Measurements from ENCODE around the gene GOLPH3L.
"Not testable (repeated sequence)": the region's sequence is repeated elsewhere in the genome, so short reads cannot be mapped to it uniquely, and the experiment has no call there.

GOLPH3L gene

DNA sequence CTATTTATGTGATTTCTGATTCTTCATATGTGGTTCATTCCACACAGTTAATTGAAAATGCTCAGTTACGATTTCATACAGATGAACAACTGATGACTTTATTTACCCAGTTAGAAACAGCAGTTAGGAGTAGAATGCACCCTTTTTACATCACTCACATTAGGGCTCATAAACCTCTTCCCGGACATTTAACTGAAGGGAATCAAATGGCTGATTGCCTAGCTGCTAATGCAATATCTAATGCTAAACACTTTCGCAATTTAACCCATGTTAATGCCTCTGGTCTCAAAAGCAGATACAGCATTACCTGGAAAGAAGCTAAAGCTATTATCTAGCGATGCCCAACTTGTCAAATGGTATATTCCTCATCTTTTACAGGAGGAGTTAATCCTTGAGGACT lies 39.9 kb downstream of the GOLPH3L start:
- DNase-seq (ENCODE audit: low read depth) = not testable (repeated sequence)

- not testable (repeated sequence) for DNase-seq (ENCODE audit: low read depth)
These were observed 42.3 kb downstream of the GOLPH3L start for GRCh38 chr1:150654635-150655034.

DNA sequence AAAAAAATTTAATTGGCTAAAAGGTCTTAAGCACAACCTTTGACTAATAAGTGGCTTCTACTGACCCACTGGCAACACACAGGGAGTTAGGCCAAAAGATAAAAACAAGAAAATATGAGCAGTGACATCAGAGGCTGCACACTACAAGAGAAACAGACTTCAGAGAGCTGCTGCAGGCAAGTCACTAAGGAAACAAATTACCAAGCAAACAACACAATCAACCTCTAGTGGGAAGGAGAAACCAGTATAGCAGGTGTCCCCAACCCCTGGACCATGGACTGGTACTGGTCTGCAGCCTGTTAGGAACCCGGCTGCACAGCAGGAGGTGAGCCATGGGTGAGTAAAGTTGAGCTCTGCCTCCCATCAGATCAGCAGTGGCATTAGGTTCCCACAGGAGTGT lies 46.8 kb downstream of the GOLPH3L start:
- DNase-seq (ENCODE audit: low read depth) = no peak

DNA sequence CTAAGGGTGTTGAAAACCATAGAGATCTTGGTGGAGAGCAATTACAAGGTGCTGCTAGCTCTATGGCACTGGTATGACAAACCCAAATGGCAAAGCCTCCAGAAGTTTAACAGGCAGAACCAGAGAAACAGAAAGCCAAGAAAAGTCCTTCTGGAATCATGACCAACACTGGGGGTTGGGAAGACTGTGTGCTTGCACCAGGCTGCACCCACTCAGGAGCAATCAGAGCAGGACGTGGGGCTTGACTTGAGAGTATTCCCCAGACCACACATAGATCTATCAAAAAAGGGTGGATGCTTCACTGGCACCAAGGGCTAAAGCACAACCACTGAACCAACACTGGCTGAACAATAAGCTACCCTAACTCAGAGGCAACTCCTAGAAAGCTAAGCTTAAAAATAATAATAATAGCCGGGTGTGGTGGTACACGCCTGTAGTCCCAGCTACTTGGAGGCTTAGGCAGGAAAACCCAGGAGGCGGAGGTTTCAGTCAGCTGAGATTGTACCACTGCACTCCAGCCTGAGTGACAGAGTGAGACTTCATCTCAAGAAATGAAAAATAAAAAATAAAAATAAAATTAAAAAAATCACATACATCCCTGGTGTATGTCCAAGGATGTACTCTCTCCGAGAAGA lies 47.4 kb downstream of the GOLPH3L start:
- DNase-seq (ENCODE audit: low read depth) = no peak

GRCh38 chr1:150642296-150642695 lies 54.7 kb downstream of the GOLPH3L start:
- no peak for DNase-seq (ENCODE audit: low read depth)

DNA sequence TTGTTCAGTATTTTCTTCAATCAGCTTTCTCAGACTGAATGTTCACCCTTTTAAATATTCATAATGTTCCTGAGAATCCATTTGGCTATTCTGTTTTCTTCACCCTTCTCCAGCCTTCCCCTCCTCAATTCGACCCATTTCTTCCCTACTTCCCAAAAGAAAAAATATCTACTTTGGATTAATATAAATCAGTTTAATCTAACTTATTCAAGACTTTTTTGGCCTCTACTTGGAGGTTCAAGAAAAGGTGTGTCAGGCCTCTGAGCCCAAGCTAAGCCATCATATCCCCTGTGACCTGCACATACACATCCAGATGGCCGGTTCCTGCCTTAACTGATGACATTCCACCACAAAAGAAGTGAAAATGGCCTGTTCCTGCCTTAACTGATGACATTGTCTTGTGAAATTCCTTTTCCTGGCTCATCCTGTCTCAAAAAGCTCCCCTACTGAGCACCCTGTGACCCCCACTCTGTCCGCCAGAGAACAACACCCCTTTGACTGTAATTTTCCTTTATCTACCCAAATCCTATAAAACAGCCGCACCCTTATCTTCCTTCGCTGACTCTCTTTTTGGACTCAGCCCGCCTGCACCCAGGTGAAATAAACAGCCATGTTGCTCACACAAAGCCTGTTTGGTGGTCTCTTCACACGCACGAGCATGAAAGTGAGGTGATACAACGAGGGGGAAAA lies 55.7 kb downstream of the GOLPH3L start:
- DNase-seq (ENCODE audit: low read depth) = not testable (repeated sequence)

- not testable (repeated sequence) for DNase-seq (ENCODE audit: low read depth)
These were observed 58.5 kb downstream of the GOLPH3L start for GRCh38 chr1:150638430-150638829.

GRCh38 chr1:150634839-150635622 lies 61.9 kb downstream of the GOLPH3L start:
- DNase-seq (ENCODE audit: low read depth) = not testable (repeated sequence)

DNA sequence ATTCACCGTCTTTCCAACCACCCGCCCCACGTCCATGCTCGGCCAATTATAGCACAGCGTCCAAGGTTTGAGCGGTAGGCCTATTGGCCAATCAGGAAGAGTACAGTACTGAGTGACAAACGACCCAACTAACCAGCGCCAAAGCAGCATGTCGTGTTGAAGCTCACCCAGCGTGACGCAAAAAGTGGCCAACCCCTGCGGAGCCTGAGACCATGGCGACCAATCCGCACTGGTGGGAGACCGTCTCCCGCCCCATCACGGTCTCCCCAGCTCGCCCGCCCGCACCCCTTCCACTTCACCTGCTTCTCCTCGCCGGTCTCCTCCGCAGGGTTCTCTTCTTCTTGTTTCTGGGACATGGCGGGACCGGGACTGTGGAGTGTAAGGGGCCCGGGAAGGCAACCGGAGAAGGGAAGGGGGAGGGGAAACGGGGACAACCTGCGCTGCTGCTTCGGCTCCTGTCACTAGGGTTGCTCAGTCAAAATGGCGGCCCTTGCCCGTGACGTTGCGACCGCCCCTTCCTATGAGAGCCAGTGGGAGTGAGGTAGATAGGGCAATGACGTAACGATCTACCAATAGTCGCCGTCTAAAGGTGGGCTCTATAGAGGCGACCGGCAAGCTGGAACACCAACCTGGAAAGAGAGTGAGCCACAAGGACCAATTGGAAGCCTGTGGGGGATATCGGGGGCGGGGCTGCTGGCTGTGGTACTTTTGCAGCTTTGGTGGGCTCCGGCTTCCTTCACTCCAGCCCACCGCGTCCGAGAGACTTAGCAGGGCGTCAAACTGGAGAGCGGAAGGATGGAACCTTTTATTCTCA lies 67.6 kb downstream of the GOLPH3L start, which contains the start of gene ENSA:
Gene ENSA, minus strand, starts transcription at position 498 of the 814 bp plus-strand sequence. Its CDS starts 142 bp downstream, at position 356.
- DNase-seq (ENCODE audit: low read depth) = peak; percentile 92

- DNase-seq (ENCODE audit: low read depth) = no peak
These were observed 68.2 kb downstream of the GOLPH3L start for GRCh38 chr1:150628766-150629114.

GRCh38 chr1:150627826-150628410 lies 69.0 kb downstream of the GOLPH3L start:
- no peak for DNase-seq (ENCODE audit: low read depth)

- no peak for DNase-seq (ENCODE audit: low read depth)
These were observed 70.8 kb downstream of the GOLPH3L start for GRCh38 chr1:150626150-150626549.

- DNase-seq (ENCODE audit: low read depth) = not testable (repeated sequence)
These were observed 72.4 kb downstream of the GOLPH3L start for GRCh38 chr1:150624546-150624945.

DNA sequence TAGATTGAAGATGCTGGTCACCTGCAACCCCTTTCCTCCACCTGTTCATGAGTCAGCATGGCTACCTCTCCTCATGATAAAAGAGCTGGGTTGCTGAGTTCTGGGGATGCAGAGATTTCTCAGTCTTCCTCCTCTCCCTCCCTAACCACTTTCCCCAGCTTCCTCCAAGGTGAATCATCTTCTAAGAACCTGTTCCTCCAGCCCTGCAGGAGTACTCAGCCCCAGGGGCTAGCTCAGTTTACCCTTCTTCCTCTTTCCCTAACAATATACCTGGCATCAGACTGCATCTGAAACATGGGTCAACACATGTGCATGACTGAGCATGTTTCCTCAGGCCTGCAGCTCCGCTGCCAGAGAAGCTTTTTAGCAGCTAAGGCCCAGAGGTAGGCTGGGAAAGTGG lies 72.8 kb downstream of the GOLPH3L start:
- not testable (repeated sequence) for DNase-seq (ENCODE audit: low read depth)

DNA sequence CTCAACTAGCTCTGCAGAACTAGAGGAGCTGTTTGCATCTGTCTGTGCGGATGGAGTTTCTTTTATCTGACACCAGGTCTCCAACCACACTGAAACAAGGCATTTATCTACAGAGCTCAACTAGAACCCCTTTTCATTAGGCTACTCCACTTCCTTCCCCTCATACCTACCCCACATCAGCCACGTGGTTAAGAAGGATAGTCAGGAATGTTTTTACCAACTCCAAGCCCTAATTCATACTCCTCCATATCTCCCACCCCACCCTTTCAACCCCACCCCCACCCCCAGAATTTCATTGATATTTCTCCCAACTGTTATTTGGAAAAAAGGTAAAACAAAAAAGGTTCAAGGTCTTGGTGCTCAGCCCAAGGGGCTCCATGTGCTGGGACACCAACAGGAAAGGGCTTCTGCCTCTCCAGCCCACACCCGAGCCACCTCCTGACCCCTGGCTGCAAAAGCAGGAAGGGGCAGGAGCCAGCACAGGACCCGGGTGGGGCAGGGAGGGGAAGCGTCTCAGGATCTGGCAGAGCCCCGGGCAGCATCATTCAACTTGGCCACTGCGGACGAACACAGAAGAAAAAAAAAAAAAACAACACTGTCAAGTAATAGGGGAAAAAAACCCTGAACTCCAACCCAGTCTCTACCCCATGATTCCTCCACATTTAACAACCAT lies 74.5 kb downstream of the GOLPH3L start:
- DNase-seq (ENCODE audit: low read depth) = no peak

GRCh38 chr1:150621497-150622302 lies 75.3 kb downstream of the GOLPH3L start:
- DNase-seq (ENCODE audit: low read depth) = peak; percentile 42

DNA sequence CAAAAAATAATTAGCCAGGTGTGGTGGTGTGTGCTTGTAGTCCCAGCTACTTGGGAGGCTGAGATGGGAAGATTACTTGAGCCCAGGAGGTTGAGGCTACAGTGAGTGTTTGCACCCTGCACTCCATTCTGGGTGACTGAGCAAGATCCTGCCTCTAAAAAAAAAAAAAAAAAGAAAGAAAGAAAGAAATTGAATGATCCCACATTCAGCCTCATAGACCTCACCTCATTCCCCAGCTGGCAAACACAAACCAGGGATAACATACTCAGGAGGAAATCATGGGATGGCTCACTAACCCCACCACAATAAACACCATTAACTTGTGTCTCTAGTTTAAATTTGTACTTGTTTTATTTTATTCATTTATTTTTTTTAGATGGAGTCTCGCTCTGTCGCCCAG lies 76.0 kb downstream of the GOLPH3L start:
- no peak for DNase-seq (ENCODE audit: low read depth)

DNA sequence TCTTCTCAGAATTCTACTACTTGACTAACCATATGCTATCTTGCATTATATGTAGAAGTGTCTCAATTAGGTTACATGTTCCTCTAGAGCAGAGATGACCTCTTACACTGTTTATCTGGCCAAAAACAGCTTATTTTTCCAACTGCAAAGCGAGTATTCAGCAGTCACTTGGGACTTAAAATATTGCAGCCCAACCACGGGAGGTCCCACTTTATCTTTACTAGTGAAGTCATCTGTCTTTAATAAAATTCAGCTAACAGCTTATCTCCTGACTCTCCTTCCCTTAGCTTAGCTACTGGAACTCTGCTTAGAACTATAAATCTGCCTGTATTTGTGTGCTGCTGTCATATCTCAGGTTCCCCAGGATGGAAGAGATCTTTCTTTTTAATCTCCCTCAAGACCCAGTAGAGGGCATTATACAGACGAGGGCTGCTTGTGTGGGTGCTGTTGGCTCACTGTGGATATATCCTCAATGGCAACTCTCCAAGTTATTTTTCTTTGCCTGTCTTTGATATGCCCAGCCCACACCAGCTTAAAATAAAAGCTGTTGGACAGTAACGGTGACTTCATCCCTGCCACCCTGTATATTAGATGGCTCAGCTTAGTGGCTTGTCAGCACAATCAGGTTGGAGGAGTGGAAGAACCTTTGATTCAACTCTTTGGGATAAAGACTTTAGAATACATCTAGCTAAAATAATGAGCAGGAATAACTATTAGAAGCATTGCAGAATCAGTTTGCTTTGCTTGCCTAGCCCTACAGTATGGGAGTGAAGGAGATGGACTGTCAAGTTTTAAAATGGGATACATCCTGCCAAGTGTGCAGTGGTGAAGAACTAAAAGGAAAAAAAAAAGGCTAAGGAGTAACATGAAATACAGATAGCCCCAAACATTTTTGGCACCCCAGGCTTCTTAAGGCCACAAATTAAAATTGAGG lies 77.1 kb downstream of the GOLPH3L start:
- no peak for DNase-seq (ENCODE audit: low read depth)

Data from activated T-cell treated with anti-CD3 and anti-CD28 coated beads for 24 hours (primary cell).